ENCODE results near the gene APC.
"Not testable (repeated sequence)": the region's sequence is repeated elsewhere in the genome, so short reads cannot be mapped to it uniquely, and the experiment has no call there.

The APC gene

DNA sequence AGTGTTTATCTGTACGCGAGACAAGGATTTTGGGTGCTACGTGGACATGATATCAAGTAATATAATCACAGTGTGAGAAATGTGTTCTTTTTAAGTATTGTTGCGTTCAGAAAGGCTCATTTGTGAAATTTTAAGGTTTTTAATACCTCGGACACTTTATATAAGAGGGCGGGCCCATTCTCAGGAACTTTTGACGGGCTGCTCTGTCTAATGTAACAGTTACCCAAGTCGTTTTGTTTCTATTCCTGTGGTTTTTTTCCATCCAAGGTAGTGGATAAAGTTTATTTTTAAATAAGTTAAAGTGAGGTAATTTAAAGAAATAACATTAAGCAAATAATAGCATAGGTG, 123.9 kb downstream of the APC start:
- no peak for DNase-seq

DNA sequence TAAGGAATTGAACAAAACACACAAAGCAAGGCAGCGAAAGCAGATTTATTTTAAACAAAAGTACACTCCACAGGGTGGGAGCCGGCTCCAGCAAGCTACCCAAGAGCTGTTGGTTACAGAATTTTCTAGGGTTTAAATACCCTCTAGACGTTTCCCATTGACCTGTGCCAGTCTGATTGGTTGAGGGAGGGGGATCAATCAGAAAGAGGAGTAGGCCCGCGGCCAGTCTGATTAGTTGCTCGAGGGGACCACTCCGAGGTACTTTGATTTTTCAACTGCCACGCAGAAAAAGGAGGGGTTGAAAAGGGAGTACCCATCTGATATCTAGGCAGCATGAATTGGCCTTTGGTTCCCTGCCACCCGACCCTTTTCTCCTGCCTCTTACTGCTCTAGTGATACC, 124.4 kb downstream of the APC start:
- no peak for DNase-seq

DNA sequence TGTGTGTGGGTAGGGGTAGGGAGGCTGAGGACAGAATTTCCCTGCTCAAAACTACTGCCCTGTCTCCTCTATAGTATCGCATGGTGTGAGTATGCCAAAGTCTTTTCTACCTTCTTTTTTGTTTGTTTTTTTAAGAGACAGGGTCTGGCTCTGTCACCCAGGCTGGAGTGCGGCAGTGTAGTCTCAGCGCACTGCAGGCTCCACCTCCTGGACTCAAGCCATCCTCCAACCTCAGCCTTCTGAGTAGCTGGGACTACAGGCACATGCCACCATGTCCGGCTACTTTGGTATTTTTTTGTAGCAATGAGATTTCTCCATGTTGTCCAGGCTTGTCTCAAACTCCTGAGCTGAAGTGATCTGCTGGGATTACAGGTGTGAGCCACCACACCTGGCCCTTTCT, 125.9 kb downstream of the APC start:
- no peak for DNase-seq

DNA sequence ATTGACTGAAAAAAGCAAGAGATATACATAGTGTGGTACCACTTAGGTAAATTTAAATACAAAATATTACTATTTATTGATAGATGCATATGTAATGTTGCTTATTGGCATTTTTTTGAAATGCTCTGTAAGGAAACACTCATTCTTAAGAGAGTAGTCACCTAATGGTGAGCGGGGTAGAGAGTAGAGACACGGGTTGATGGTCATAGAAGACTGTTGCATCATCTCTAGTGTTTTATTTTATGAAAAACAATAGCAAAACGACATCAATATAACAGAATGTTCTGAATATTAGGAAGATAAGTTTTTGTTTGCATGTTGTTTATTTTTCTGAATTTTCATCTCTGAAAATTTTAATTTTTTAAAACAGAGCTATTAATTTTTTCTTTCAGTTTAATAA, 127.4 kb downstream of the APC start:
- DNase-seq: no peak

DNA sequence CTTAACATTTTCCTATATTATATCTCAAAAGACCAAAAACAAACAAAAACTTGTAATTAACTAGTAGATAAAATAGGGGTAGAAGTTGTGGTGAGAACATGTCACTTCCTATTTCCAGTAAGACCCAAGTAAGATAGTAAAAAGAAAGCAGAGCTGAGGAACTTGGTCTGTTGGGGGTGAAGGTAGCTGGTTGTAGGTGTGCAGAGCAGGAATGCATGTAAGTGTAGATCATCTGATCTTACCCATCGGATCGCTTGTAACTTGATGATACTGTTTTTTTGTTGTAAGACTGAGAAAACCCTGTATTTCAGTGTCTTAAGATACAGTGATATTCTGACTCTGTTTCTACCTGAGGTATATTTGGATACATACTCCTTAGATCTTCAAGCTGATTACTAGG, 129.1 kb downstream of the APC start:
- DNase-seq: no peak

DNA sequence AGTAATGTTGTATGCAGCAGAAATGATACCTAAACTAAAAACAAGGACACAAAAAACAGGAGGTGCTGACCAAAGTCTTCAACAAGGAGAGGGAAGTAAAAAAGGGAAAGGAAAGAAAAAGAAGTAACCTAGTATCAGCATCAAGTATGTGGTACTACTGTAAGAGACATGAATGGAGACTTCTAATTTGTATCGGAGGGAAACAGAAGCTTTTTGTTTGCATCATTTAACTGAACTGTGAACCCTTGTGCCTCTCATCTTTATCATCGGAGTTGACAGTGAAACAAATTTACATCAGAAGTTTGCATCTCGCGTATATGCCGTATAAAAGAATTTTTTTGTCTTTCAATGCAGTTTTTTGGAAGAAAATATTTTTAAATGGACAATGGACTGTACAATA, 129.7 kb downstream of the APC start:
- DNase-seq: no peak

DNA sequence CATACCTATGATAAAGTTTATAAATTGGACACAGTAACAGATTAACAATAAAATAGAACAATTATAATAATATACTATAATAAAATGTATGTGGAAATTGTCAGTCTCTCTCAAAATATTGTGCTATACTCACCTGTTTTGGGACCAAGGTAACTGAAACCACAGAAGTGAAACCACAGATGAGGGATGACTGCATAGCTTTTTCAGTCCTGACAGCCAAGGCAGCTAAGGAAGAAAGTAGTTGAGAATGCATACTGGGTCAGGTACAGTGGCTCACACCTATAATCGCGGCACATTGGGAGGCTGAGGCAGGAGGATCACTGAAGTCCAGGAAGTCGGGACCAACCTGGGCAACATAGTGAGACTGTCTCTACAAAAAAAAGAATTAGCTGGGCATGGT, 132.3 kb downstream of the APC start:
- no peak for DNase-seq

DNA sequence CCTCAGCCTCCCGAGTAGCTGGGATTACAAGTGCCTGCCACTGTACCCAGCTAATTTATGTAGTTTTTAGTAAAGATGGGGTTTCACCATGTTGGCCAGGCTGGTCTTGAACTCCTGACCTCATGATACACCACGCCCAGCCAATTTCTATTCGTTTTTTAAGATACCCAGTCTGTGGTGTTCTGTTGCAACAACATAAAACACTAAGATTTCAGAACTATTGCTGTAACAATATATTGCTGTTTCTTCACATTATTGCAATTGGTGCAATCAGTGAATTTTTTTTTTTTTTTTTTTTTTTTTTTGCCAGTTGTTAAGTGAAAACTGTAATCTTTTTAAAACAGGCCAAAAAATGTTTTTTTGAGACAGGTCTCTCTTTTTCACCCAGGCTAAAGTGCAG, 133.3 kb downstream of the APC start:
- DNase-seq: no peak

DNA sequence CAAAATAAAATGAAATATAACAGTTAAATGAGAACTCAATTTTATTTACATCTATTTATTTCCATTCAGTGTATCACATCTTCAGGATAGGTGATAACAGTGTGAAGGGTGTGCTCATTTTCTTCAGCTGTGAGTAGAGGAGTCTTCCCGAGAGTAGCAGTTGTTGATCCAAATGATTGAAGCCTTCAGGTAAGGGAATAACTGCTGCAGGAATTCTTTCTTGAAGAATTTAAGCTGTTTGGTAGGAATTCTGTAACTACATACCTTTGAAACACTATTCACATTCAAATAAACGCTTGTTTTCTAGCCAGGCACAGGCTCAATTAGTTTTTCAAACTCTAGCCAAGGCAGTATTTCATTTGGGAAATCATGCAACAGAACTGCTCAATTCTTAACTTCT, 138.7 kb downstream of the APC start:
- DNase-seq: no peak

DNA sequence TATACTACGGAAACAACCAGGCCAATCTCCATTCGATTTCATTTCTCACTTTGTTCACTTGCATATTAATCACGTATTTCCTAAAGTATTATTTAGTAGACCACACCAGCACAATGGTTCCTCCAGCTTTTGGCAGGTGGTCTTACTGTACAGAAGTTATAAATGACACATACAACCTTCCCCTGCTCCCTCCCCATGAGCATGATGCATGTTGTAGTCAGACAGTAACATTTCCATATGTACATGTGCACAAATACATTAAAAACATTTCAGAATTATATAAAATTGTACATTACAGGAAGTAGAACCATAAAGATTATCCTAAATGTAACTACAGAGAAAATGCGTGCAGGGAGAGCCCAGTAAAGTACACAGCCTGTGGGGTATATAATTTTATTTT, 140.4 kb downstream of the APC start:
- DNase-seq: no peak

DNA sequence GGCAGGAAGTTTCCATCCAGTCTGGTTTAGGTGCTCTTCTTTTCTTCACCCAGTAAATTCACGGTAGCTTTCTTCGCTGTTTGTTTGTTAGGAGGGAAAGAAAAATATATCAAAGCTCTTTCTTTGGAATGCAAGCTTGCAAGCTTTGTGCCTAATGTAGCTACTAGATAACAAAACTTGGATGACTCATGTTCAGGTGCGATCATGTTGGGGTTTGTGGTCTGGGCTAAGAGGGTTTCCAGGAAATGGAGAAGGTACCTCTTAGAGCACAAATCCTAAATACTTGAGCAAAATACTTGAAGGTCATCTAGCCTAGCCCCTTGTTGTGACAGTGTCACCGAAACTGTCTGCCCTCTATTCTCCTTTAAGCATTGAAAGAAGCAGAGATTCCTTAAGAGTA, 141.1 kb downstream of the APC start:
- DNase-seq: no peak

DNA sequence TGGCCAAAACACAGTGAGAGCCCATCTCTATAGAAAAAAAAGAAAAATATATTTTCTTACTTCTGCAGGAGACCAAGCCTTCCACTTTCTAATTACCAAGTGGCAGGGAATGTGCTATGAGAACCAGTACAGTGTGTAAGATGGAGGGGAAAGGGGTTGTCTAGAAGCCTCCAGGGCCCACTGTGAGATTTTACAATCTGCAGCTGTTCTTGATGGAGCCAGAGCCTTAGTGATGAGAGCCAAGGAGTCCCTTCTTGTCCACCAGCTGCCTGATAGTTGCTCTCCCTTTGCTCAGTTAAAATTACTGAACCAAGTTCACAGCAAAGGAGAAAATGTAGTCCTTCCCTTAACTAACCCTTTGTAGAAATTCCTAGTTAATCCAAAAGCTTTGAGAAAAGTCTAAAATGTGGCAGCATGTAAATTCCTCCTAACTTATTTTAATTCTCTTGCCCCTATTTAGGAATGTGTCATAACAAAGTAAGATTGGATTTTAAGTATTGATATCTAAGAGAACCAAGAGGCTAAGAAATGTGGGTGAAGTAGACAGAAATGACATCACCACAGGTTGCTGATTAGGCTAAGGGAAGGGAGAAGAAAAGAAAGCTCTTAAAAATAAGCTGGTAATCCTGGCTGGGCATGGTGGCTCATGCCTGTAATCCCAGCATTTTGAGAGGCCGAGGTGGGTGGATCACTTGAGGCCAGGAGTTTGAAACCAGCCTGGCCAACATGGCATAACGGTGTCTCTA, 142.7 kb downstream of the APC start:
- no peak for DNase-seq

DNA sequence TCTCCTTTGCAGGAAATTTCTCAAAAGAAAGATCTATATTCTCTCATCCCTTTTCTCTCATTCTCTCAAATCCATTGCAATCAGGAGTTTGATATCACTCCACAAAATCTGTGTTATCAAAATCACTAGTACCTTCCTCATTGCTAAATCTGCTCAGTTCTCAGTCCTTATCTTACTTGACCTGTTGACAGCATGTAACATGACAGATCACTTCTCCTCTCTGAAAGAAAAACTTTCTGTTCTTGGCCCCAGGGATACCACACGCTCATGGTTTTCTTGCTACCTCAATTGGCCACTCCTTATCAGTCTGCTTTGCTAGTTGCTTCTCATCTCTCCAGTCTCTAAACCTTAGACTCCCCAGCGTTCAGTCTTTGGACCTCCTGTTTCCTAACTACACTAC, 145.5 kb downstream of the APC start:
- DNase-seq: no peak

DNA sequence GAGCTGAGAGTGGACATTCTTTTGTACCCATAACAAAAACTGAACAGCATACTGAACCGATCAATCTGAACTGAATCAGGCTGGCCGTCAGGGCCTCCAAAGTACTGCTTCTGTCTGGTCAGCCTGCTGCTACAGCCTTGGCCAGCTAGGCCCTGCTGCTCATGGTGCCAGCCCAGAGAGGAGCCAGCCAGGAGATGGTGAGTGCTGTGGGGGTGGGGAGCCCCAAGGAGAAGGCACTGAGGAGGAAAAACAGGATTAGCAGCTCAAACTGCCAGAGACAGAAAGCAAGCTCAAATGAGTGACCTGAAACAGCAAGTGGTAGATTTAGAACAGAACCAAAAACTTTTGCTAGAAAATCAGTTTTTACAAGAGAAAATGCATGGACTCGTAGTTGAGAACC, 147.3 kb downstream of the APC start:
- no peak for DNase-seq

DNA sequence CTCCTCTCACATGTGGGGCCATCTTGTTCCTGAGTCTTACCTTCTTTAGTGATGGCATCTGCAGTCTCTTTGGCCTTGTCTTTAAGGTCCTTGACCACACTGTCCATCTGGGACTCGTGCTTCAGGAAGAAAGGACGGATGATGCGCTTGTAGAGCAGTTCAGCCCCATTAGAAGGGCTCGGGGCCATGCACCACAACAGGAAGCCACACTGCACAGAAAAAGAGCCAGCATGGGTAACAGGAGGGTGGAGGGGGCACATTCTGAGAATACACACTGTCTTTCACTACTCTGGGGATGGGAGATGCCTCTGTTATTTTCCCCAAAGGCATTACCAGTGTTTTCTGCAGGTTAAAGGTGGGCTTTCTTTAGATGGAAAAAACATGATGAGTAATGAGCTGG, 149.3 kb downstream of the APC start:
- no peak for DNase-seq

DNA sequence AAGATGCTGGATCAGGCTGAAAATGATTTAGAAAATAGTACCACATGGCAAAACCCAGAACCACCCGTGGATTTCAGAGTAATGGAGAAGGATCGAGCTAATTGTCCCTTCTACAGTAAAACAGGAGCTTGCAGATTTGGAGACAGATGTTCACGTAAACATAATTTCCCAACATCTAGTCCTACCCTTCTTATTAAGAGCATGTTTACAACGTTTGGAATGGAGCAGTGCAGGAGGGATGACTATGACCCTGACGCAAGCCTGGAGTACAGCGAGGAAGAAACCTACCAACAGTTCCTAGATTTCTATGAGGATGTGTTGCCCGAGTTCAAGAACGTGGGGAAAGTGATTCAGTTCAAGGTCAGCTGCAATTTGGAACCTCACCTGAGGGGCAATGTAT, 154.4 kb downstream of the APC start:
- not testable (repeated sequence) for DNase-seq

DNA sequence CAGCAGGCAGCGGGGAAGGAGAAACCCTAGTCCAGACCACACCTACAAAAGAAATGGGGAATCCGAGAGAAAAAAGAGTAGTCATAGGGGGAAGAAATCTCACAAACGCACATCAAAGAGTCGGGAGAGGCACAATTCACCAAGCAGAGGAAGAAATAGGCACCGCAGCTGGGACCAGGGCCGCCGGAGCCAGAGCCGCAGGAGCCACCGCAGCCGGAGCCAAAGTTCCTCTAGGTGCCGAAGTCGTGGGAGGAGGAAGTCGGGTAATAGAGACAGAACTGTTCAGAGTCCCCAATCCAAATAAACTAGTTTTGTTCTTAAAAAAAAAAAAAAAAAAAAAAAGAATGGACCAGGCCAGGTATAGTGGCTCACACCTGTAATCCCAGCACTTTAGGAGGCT, 155.1 kb downstream of the APC start:
- no peak for DNase-seq

DNA sequence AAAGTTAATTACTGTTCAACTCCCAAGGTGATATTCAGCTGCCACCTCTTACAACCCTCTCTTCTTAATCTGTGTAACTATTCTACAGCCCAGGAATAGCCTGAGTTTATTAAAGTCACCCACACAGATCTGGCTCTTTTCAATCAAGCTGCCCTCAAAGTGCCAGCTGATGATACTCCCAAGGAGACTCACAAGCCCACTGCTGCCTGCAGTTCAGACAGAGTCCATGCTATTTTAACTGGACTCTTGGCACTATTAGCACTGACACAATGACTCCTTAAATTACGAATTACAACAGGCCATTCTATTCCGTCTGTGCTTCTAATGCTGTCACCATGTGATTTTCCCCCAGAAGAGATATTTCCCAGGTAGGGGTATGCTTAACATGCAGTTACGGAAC, 158.0 kb downstream of the APC start:
- no peak for DNase-seq
